ENCODE results near the gene COG4.

Gene COG4

DNA sequence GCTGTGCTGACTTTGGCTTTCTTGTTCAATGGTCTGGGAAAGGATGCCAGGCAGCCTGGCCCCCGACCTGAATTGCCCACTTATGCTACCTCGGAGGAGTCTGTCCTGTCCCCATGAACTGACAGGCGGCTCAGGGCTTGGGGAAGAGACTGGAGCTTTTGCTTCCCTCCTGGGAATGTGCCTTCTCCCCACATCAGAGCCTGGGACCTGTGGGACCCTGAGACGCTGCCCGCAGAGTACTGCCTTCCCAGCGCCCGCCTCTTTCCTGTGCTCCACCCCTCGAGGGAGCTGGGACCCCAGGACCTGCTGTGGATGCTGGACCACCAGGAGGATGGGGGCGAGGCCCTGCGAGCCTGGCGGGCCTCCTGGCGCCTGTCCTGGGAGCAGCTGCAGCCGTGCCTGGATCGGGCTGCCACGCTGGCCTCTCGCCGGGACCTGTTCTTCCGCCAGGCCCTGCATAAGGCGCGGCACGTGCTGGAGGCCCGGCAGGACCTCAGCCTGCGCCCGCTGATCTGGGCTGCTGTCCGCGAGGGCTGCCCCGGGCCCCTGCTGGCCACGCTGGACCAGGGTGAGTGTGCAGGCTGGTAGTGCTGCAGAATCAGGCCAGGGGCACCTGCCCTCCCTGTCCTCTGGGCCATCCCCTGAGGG is 50.4 kb downstream of the COG4 start:
- H3K27ac ChIP-seq, result no peak overlapping the region
- TF ChIP-seq CTCF (IDR thresholded peaks at IDR 0.05) (no peak), ZFX (IDR thresholded peaks at IDR 0.05; ENCODE audit: borderline replicate concordance) (no peak)

- peak; percentile 28; the same call in 1 of the 2 replicates for TF ChIP-seq CTCF (IDR thresholded peaks at IDR 0.05)
- no peak for TF ChIP-seq ZFX (IDR thresholded peaks at IDR 0.05; ENCODE audit: borderline replicate concordance)
- no peak overlapping the region for H3K27ac ChIP-seq
Observed at GRCh38 chr16:70470927-70471341, 52.4 kb downstream of the COG4 start.

DNA sequence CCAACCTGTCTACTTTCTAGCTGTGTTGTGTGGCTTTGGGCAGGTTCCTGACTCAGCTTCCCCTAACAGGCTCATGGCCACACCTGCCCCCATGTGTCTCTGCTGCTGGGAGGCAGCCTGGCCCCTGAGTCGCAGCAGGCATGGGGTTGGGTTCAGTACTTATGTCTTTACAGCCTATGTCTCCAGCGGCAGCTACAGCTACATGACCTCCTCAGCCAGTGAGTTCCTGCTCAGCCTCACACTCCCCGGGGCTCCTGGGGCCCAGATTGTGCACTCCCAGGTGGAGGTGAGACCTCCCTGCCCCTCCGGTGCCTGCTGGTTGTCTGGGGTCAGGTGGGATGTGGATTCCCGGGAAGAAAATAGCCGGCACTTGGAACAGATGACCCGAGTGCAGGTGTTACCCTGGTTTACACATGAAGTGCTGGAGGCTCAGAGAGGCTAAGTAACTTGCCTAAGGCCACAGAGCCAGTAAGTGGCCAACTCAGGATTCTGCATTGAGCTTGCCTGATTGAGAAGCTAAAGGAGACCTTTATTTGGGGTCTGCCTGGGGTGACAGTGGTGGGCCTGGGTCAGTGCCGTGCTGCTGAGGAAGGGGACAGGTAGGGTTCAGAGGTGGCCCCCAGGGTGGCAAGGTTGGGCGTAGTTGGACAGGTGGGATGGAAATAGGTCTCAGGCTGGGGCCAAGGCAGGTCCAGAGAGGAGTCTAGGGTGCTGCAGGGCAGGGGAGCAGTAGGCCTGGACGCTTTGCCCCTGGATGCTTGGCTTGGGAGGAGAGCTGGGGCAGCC is 53.0 kb downstream of the COG4 start:
- H3K27ac ChIP-seq, result no peak overlapping the region
- TF ChIP-seq ZFX (IDR thresholded peaks at IDR 0.05; ENCODE audit: borderline replicate concordance), result no peak
- no peak for TF ChIP-seq CTCF (IDR thresholded peaks at IDR 0.05)

DNA sequence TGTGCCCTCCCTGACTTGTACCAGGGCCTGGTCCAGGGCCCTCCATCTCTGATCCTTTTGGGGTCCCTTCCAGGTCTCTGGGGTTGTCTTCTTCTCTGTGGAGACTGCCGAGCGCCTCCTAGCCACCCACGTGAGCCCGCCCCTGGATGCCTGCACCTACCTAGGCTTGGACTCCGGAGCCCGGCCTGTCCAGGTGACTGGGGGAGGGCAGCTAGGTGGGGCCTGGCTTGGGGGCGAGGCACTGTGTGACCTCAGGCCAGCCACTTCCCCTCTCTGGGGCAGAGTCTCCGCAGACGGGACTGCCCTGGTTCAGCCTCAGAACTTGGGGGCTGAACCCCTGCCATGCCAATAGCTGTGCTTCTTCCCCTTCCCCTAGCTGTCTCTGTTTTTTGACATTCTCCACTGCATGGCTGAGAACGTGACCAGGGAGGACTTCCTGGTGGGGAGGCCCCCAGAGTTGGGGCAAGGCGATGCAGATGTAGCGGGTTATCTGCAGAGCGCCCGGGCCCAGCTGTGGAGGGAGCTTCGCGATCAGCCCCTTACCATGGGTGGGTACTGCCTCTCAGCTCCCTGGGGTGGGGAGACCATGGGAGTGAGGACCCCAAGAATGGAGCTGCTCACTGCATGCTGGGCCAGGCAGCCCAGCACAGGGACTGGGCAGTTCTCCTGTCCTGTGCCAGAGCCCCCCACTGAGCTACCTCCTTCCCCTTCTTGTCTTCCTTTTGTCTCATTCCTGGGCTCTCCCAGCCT is 54.4 kb downstream of the COG4 start:
- H3K27ac ChIP-seq, result no peak overlapping the region
- TF ChIP-seq CTCF (IDR thresholded peaks at IDR 0.05) (no peak), ZFX (IDR thresholded peaks at IDR 0.05; ENCODE audit: borderline replicate concordance) (no peak)

GRCh38 chr16:70467608-70468007 is 55.7 kb downstream of the COG4 start:
- no peak overlapping the region for H3K27ac ChIP-seq
- TF ChIP-seq ZFX (IDR thresholded peaks at IDR 0.05; ENCODE audit: borderline replicate concordance) (no peak), CTCF (IDR thresholded peaks at IDR 0.05) (no peak)

DNA sequence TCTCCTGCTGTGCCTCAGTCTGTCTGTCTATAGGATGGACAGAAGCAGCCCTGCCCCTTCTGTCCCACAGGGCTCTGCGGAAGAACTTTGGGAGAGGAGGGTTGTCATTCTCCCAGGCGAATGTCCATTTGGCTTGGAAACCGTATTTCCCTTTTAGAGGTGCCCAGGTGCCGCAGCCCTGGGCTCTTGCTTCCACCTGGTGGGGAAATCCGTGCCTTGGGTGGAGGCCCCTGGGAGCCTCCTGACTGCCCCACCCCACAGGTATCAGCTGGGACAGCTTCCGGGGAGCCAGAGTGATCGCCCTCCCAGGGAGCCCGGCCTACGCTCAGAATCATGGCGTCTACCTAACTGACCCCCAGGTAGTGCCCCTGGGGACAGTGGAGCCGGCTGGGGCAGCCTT is 56.2 kb downstream of the COG4 start:
- TF ChIP-seq CTCF (IDR thresholded peaks at IDR 0.05), result no peak
- no peak for TF ChIP-seq ZFX (IDR thresholded peaks at IDR 0.05; ENCODE audit: borderline replicate concordance)
- H3K27ac ChIP-seq, result no peak overlapping the region

DNA sequence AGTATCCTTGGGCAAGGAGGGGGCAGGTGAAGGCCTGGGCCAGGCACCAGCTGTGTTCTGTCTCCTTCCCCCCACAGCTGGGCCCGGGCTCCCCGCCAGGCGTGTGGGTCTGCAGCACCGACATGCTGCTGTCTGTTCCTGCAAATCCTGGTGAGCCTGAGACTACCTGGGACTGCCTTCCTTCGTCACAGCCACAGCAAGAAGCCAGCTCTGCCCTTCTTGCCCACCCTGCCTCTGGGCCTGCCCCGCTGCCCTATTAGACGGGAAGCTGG is 56.6 kb downstream of the COG4 start:
- H3K27ac ChIP-seq, result no peak overlapping the region
- TF ChIP-seq CTCF (IDR thresholded peaks at IDR 0.05) (no peak), ZFX (IDR thresholded peaks at IDR 0.05; ENCODE audit: borderline replicate concordance) (no peak)

Data from 22Rv1 (cell line).